Osteoblast (primary cell): ENCODE measurements around the gene VTI1A. TPM values are rescaled to one million over a fixed set of nuclear protein-coding genes. Genes with fewer than 3 reads are reported as not detected.

Source experiments
- DNase-seq: peaks from one replicate; pipeline ENCODE4 v3.0.0; 2011; ENCODE audit warnings: low spot score, mixed read lengths; ENCODE audit not compliant: insufficient read length; ENCODE audit errors: missing footprints
- H2AFZ ChIP-seq: 2 replicates; pipeline ENCODE4 v1.6.0; 2011; ENCODE audit warnings: mild to moderate bottlenecking, low read length
- H3K27ac ChIP-seq: 2 replicates; pipeline ENCODE4 v1.5.1; 2011; ENCODE audit warnings: mild to moderate bottlenecking, low read depth, low read length, moderate library complexity
- H3K27me3 ChIP-seq: 2 replicates; pipeline ENCODE4 v1.6.0; 2012; ENCODE audit warnings: mild to moderate bottlenecking, control low read depth, inconsistent platforms, low read length, moderate library complexity; ENCODE audit not compliant: insufficient read depth
- H3K36me3 ChIP-seq: 2 replicates; pipeline ENCODE4 v1.5.1; 2011; ENCODE audit warnings: mild to moderate bottlenecking, low read length, control low read depth, moderate library complexity; ENCODE audit not compliant: insufficient read depth
- H3K4me1 ChIP-seq: 2 replicates; pipeline ENCODE4 v1.5.1; 2011; ENCODE audit warnings: mild to moderate bottlenecking, low read length, control low read depth, moderate library complexity; ENCODE audit not compliant: insufficient read depth
- H3K4me2 ChIP-seq: 2 replicates; pipeline ENCODE4 v1.6.0; 2011; ENCODE audit warnings: mild to moderate bottlenecking, low read length; ENCODE audit not compliant: insufficient read depth
- H3K4me3 ChIP-seq: fragments of 200-600 bp; sonication (generic); 3 replicates; pipeline ENCODE4 v1.5.1; 2012; ENCODE audit warnings: mild to moderate bottlenecking, low read length, inconsistent platforms; ENCODE audit not compliant: insufficient read depth
- H3K79me2 ChIP-seq: 2 replicates; pipeline ENCODE4 v1.6.0; 2012; ENCODE audit warnings: mild to moderate bottlenecking, low read length, control low read depth, inconsistent platforms; ENCODE audit not compliant: insufficient read depth
- H3K9me3 ChIP-seq: 2 replicates; pipeline ENCODE4 v1.5.1; 2011; ENCODE audit warnings: low read depth, low read length, control low read depth
- H4K20me1 ChIP-seq: 2 replicates; pipeline ENCODE4 v1.6.0; 2012; ENCODE audit warnings: mild to moderate bottlenecking, low read length, control low read depth; ENCODE audit not compliant: insufficient read depth
- total RNA-seq: library from RNA; depleted of rRNA; stranded (reverse); fragments of >200 nt; gene quantifications from 2 replicates; pipeline ENCODE4 v1.2.3, GENCODE V29; 2012
- TF ChIP-seq, protein P1 (sequence below): IDR thresholded peaks from 2 replicates; pipeline ENCODE4 v1.5.1; 2011; ENCODE audit warnings: mild to moderate bottlenecking, low read depth, low read length, moderate library complexity; ENCODE audit errors: extremely low read depth

Gene VTI1A
- total RNA-seq, 1 donor: 34.7 TPM

DNA sequence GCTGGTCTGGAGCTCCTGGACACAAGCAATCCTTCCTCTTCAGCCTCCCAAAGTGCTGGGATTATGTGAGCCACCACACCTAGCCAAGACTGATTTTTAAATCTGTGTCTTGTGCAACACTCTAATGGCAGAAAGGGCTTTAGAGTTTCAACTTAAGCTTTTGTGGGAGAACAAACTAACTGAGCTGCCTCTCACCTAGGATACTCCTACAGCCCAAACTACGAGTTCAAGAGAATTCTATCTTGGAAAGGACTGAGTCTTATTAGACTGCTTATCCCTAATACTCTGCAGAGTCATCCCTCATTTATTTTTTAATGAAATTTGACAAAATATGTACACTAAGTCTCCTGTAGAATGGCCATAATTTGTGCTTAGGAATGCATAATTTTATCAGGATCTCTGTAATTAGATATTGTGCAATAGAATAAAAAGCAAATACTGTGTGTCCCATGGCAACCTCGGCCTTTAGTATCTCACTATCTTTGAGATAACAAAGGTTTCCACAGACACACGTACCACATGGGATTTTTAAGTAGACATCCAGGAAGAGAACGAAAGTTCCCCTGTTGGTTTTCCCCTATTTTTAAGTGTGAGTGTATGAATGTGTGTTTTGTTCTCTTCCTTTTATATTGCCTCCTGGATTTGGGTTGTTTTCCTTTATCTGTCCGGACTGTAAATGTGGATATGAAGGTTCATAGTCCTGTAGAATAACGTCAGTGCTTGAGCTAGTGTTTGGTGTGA, 303.6 kb downstream of the VTI1A start:
- no peaks in the 10 kb centered on the region for H4K20me1 ChIP-seq
- no peak overlapping the region for H3K4me3 ChIP-seq
- H3K27me3 ChIP-seq: no peaks in the 10 kb centered on the region
- no peaks in the 10 kb centered on the region for H3K79me2 ChIP-seq
- no peak overlapping the region for H3K4me2 ChIP-seq
- no peak for DNase-seq
- no peak overlapping the region for H3K27ac ChIP-seq
- peaks cover 19% of the 10 kb centered on the region for H3K4me1 ChIP-seq
- no peaks in the 10 kb centered on the region for H3K9me3 ChIP-seq
- no peak overlapping the region for H2AFZ ChIP-seq
- H3K36me3 ChIP-seq: no peaks in the 10 kb centered on the region
- TF ChIP-seq, protein P1, sequence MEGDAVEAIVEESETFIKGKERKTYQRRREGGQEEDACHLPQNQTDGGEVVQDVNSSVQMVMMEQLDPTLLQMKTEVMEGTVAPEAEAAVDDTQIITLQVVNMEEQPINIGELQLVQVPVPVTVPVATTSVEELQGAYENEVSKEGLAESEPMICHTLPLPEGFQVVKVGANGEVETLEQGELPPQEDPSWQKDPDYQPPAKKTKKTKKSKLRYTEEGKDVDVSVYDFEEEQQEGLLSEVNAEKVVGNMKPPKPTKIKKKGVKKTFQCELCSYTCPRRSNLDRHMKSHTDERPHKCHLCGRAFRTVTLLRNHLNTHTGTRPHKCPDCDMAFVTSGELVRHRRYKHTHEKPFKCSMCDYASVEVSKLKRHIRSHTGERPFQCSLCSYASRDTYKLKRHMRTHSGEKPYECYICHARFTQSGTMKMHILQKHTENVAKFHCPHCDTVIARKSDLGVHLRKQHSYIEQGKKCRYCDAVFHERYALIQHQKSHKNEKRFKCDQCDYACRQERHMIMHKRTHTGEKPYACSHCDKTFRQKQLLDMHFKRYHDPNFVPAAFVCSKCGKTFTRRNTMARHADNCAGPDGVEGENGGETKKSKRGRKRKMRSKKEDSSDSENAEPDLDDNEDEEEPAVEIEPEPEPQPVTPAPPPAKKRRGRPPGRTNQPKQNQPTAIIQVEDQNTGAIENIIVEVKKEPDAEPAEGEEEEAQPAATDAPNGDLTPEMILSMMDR: no peak

DNA sequence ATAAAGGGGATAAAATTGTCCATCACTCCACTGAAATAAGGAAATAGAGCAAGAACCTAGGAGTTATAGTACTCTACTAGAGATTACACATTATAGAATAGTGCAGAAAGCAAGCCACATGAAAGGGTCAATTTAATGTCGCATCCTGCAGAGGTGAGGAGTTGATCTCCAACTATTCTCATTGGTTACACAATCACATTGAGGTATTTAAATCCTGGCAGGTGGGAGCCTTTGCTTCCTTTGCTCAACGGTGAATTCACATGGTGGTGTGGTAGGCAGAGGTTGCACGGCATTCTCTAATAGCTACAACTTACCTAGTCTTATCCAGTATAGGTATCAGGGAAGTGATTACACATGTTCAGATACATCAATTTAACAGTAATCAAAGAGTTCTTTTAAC, 304.6 kb downstream of the VTI1A start:
- no peak for DNase-seq
- Histone ChIP-seq H3K27ac (no peak overlapping the region), H3K36me3 (no peaks in the 10 kb centered on the region), H4K20me1 (no peaks in the 10 kb centered on the region), H2AFZ (no peak overlapping the region), H3K4me3 (no peak overlapping the region), H3K4me2 (no peak overlapping the region), H3K9me3 (no peaks in the 10 kb centered on the region), H3K27me3 (no peaks in the 10 kb centered on the region), H3K4me1 (peaks cover 19% of the 10 kb centered on the region), H3K79me2 (no peaks in the 10 kb centered on the region)
- TF ChIP-seq, protein P1: no peak

DNA sequence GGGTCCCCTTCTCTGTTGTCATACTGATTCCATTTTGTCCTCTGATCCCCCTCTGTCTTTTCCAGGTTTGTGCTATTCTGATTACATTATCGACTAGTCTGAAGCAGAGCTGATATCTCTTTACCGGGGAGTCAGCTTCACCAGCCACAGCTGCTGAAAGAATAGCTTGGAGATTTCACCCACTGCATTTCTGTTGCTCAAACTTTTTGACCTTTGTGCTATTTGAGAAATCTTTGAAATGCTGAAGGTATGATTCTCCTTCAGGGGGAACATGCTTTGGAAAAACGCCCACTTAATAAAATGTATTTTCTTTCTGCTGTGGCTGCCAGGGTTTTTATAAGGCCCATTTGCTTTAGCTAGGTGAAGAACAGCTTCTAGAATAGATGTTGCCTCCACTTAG, 305.3 kb downstream of the VTI1A start:
- no peaks in the 10 kb centered on the region for H3K27me3 ChIP-seq
- H3K4me2 ChIP-seq: no peak overlapping the region
- no peaks in the 10 kb centered on the region for H4K20me1 ChIP-seq
- no peak for DNase-seq
- H3K4me1 ChIP-seq: peaks cover 19% of the 10 kb centered on the region
- TF ChIP-seq, protein P1: no peak
- no peaks in the 10 kb centered on the region for H3K79me2 ChIP-seq
- H3K4me3 ChIP-seq: no peak overlapping the region
- no peaks in the 10 kb centered on the region for H3K9me3 ChIP-seq
- no peaks in the 10 kb centered on the region for H3K36me3 ChIP-seq
- H3K27ac ChIP-seq: no peak overlapping the region
- H2AFZ ChIP-seq: no peak overlapping the region

DNA sequence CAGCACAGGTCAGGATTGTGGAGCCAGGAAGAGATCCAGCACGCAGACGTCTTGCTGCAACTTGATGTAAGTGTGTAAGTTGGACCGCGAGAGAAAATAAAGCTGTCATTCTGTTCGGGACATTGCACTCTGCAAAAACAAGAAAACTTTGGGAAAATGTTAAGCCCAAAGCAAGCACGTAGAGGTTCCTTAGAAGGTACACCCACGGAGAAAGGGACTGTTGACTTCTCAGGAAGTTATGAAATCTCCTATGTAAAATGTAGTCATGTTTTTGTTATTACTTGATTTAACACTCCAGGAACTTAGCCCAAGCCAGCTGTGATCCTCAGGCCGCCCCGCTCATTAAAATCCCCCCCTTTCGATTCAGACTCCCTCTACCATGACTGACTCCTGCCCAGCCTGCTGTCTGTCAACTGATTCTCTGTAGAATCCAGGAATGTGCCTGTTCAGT, 307.0 kb downstream of the VTI1A start:
- H3K4me1 ChIP-seq: peaks cover 19% of the 10 kb centered on the region
- H3K9me3 ChIP-seq: no peaks in the 10 kb centered on the region
- no peaks in the 10 kb centered on the region for H3K27me3 ChIP-seq
- no peaks in the 10 kb centered on the region for H4K20me1 ChIP-seq
- H2AFZ ChIP-seq: peak overlapping the region; percentile 49
- H3K27ac ChIP-seq: peak overlapping the region; percentile 32
- TF ChIP-seq, protein P1: no peak
- peak overlapping the region; percentile 56 for H3K4me3 ChIP-seq
- DNase-seq: no peak
- peak overlapping the region; percentile 81 for H3K4me2 ChIP-seq
- H3K36me3 ChIP-seq: no peaks in the 10 kb centered on the region
- no peaks in the 10 kb centered on the region for H3K79me2 ChIP-seq
